ENCODE measurements around the gene ATP2A2.
"Not testable (repeated sequence)": the region's sequence is repeated elsewhere in the genome, so short reads cannot be mapped to it uniquely, and the experiment has no call there.

ATP2A2 gene

GRCh38 chr12:110371408-110372055, 90.5 kb downstream of the ATP2A2 start:
- DNase-seq: no peak

- no peak for DNase-seq
These were observed 91.0 kb downstream of the ATP2A2 start for GRCh38 chr12:110372056-110372425.

GRCh38 chr12:110373025-110373424, 92.0 kb downstream of the ATP2A2 start:
- no peak for DNase-seq

GRCh38 chr12:110373425-110373824, 92.4 kb downstream of the ATP2A2 start:
- no peak for DNase-seq

- no peak for DNase-seq
These were observed 93.0 kb downstream of the ATP2A2 start for GRCh38 chr12:110373962-110374611.

GRCh38 chr12:110378131-110378790, 97.2 kb downstream of the ATP2A2 start:
- not testable (repeated sequence) for DNase-seq

- no peak for DNase-seq
These were observed 98.2 kb downstream of the ATP2A2 start for GRCh38 chr12:110379197-110379596.

GRCh38 chr12:110379631-110380030, 98.6 kb downstream of the ATP2A2 start:
- no peak for DNase-seq

- DNase-seq: no peak
These were observed 101.6 kb downstream of the ATP2A2 start for GRCh38 chr12:110382683-110383082.
